Ureter (tissue), 1 donor: ENCODE data around the gene GPC5. TPM values are rescaled to one million over a fixed set of nuclear protein-coding genes. Genes with fewer than 3 reads are reported as not detected.

Source experiments
- DNase-seq: peaks from one replicate; pipeline ENCODE4 v3.0.0-alpha.2; 2020; ENCODE audit warnings: low spot score
- total RNA-seq: library from RNA; stranded (reverse); gene quantifications from one replicate; pipeline ENCODE4 v1.2.4, GENCODE V29; 2023
- donor health status: DM: yes; HTN: yes; CAD: no.

The GPC5 gene
- total RNA-seq, 1 donor from 2014 or later, result 0.39 TPM

- no peak for DNase-seq
Measured at GRCh38 chr13:91592056-91593014, 193.9 kb downstream of the GPC5 start.

DNA sequence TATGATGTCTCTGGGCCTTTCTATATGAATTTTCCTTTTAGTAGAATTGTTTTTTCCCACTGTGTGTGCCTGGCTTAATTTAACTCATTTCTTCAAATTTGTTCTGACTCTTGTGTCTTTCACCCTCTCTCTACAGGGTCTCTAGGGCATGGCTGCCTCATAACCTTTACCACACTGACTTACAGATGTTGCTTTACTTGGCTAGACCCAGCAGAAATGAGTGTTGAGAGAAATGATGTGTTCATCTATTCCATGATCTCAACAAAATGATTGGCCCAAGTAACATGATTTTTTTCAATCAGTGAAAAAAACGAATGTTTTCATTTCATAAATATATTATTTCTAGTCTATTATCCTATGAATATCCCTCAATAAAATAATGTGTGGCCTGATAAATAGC lies 195.0 kb downstream of the GPC5 start:
- DNase-seq, result no peak

DNA sequence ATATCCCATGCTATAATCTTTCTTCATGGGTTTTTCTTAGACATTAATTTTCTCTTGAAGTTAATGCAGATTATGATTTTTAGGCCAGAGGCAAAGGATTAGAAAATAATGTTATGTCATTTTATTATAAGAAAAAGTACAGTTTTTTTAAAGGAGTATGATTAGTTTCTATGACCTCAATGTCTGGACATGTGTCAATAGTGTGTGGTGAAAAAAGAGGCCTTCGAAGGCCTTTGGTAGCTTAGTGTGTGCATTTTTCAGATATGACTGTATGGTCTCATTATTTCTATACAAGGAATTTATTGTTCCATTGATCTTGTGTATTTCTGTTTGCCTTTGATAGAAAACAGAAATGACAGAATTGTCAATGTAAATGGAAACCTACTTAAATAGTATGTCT lies 195.6 kb downstream of the GPC5 start:
- no peak for DNase-seq

DNA sequence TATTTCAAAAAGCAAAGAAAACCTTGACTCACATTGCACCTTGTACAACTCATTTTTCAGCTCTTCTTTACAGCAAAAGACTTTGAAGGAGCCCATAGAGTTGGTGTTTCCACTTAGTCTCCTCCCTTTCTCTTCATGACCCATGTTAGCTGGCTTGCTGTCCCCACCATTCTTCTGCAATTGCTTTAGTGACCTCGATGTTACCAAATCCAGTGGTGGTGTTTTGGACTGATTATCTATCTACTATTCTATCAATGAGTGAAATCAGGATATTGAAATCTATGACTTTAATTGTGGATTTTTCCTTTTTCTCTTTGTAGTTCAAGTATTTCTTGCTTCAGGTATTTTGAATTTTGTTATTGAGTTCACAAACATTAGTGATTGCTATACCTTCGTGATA lies 197.3 kb downstream of the GPC5 start:
- no peak for DNase-seq

DNA sequence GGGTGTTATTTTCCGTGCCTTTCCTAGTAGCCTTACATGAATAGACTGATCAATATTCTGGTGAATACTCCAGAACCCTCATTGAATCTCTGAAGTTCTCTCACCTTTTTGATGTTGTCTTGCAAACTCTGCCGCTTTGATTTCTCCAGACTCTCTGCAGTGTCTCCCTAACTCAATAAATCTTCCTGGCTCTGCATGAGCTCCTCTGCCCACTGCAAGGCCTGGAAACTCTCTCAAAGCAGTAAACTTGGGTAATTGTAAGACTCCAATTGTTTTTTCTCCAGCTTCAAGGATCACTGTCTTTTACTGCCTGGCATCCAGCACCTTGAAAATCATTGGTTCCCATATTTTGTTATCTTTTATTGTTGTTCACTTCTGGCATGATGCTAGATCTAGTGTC lies 198.4 kb downstream of the GPC5 start:
- DNase-seq, result no peak

DNA sequence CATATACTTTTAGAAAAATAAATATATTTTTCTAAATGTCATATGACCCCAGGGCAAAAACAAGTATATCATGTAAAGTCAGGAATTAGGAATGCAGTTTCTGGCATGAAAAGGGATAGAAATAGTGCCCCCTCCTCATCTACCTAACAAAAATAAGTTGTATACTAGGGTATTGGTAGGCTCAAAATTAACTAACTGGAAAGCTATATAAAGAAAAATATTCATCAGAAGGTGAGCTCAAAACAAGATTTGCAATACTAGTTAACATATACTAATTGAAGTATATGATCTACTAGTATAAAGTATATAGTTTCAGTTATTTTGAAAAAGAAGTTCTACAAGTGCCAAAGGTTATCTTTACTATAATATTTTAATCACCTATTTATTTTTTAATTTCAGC lies 200.2 kb downstream of the GPC5 start:
- no peak for DNase-seq

- DNase-seq, result no peak
Measured at GRCh38 chr13:91601273-91601672, 202.9 kb downstream of the GPC5 start.

DNA sequence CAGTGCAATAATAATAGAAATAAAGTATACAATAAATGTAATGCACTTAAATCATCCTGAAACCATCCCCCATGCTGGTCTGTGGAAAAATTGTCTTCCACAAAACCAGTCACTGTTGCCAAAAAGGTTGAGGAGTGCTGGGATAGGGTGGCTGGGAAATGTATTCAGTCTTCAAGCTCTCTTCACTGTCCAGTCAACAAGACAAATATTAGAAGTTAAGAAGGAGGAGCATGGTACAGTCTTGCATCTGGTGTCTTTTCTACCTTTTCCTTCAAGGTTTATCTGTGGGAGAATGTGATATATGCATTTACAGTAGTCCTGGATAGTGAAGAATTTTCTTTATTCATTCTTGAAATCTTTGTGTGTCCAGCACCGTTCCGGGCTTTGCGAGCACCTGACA lies 203.4 kb downstream of the GPC5 start:
- no peak for DNase-seq

DNA sequence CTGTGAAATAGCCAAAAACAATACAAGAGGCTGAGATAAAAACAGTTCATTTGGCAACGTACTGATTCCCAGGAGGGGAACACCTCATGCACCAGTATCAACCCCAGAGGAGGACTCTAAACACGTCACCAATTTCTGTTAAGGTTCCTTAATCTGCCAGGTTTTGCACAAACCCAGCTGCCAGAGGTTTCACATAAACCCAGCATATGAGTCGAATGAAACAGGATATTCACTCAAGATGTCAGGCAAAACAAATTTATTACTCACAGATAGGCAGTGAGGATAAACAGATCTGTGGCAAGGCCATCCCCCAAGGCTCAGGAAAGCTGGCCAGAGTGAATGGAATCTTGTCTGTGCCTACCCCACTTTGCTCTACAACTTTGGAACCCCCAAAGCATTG lies 210.9 kb downstream of the GPC5 start:
- no peak for DNase-seq

DNA sequence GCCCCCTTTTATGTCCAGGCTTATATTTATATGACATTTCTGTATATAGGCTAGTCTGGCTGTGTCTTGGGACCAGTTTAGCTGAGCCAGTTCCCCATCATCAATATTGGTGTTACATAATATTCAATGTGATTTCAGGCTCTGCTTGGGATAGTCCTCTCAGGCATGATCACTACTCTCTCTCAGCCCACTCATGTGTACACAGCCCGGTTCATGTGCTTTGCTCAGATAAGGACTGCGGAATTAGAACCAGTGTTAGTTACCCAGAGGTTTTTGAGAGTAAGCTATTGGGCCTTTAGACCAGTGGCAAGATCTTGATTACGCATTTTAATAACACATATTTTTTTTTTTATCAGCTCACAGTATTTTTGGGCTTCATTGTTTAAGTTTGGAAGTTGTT lies 219.9 kb downstream of the GPC5 start:
- no peak for DNase-seq

- no peak for DNase-seq
Measured at GRCh38 chr13:91620670-91621141, 222.3 kb downstream of the GPC5 start.

GRCh38 chr13:91621161-91621560 lies 222.7 kb downstream of the GPC5 start:
- no peak for DNase-seq

GRCh38 chr13:91621963-91622362 lies 223.5 kb downstream of the GPC5 start:
- DNase-seq, result no peak

- DNase-seq, result no peak
Measured at GRCh38 chr13:91622778-91623550, 224.5 kb downstream of the GPC5 start.

DNA sequence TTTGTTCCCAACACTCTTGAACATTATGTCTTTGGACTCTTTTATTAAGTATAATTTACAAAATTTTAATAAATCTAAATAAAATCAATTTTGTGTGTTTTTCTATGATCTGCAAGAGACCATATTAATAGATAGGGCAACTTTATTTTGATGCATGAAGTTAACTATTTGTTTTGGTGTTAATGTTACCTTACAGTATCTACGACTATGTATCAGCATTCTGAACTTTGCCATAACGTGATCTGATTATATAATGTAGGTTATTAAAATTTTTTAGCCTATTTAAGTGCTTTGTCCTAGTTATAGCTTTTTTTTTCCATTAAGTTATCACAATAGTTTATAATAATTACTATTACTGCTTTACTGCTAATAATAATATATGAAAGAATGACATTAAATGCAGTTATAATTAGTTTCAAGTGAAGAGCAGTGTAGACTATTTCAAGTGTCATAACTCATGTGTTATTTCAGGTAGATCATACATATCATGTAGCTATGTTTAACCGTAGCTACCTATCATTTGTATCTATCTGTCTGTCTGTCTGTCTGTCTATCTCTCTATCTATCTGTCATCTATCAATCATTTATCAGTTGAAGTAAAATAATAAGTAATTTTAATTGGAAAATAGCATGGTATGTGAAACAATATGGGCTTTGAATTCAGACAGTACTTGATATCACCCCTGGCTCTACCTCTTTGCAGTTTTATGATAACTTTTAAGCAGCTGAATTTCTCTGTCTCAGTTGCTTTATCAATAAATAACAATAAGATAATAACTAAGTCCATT lies 229.7 kb downstream of the GPC5 start:
- no peak for DNase-seq

GRCh38 chr13:91630946-91631345 lies 232.5 kb downstream of the GPC5 start:
- DNase-seq, result no peak

DNA sequence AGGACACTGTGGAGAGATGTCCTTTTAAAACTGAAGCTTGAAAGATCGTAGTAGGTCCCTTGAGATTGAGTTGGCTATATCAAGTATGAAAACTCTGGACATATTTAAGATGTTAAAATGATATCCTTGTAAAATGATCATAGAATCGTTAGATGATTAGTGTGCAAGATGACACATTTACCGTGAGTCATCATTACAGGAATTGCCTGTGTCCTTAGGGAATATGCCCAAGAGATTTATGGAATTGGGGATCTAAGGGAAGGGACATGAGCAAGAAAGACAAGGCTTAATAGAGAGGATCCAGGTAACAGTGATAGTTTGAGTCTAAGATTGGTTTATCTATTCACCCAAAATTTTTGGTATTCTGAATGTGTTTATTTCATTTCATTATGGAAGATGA lies 233.7 kb downstream of the GPC5 start:
- no peak for DNase-seq

DNA sequence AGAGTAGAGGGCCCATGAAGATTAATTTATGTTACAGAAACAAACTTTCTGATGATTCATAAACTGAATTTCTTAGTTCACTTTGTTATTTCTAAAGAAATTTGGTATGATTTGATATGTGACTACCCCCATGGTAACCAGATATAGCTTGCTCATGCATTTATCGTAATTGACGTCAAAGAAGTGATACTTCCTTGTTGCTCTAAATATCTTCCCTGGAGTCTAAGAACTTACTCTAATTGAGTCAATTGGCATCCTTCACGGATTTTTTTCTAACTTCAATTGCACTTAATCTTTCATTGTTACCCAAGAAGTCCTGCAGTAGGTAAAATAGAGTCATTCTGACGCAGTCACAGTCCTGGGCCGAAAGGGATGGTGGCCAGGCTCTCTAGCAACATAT lies 240.9 kb downstream of the GPC5 start:
- DNase-seq, result no peak

DNA sequence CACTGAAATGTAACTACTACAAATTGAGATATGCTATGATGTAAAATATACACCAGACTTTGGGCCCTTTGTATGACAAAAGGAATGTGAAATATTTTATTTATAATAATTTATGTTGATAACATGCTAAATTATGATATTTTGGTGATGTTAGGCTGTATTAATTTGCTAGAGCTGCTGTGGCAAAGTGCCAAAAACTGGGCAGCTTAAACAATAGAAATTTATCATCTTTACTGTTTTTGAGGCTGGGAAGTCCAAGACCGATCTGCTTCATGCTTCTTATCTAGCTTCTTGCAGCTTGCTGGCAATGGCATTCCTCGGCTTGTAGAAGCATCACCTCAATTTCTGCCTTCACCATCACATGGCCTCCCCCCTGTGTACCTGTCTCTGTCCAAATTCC lies 245.0 kb downstream of the GPC5 start:
- DNase-seq, result no peak

GRCh38 chr13:91644806-91645205 lies 246.4 kb downstream of the GPC5 start:
- DNase-seq, result no peak

- no peak for DNase-seq
Measured at GRCh38 chr13:91647361-91647990, 249.1 kb downstream of the GPC5 start.

- no peak for DNase-seq
Measured at GRCh38 chr13:91648012-91648411, 249.6 kb downstream of the GPC5 start.
